ENCODE measurements around the gene MICAL3. TPM values are rescaled to one million over a fixed set of nuclear protein-coding genes. Genes with fewer than 3 reads are reported as not detected.

Gene MICAL3
- total and polyA plus RNA-seq, 9 of the 15 experiments (the other 6 are each of a cell fraction or from before 2014, with no cell fraction given) = 0.53 to 32.1 (median 12.3) TPM

DNA sequence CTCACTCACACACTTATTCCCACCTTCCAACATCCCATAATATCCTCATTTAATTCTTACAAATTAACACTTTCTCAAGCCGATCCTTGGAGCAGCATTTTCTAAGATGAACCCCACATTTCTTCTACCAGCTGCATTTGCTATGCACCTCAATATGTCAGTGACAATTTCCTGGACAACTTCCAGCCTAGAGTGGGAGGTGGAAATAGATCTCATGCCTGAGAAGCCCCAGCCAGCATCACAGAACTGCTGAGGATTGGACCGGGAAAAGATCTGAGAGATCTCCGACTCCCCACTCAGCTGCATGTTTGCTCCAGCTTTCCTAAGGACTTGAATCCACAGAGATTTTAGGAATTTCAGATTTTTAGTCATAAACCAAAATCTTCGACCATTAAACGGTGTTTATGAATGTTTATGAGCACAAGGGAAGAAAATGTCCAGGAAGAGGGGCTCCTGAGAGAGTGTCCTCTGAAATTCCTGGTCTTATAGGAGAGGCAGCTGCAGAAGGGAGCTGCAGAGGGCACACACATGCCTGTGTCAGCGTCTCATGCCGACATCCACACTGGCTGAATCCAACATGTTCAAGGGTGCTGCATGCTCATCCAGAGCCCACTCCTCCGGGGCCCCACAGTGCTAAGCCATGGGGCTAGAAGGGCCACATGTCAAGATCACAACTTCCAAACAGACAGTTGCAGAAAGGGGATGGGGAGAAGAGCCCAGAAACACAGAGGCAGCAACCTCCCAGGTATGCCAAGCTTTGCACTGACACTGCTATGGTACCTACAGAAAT, 68.6 kb downstream of the MICAL3 start:
- H3K4me1 ChIP-seq (replicated peaks in 1 of 2; ENCODE audit: control insufficient read depth in 2 of 2, insufficient read depth in 2 of 2, low read length in 2 of 2) = peaks cover 0 to 2% of the 10 kb centered on the region in 2 experiments; a peak in 3 of 5 replicates
- H3K4me2 ChIP-seq (ENCODE audit: insufficient read depth, low read length) = no peak overlapping the region
- no peak overlapping the region for H3K4me3 ChIP-seq
- DNase-seq (ENCODE audit: extremely low read depth in 1 of 4, low spot score in 3 of 4) (no peak), FAIRE-seq (no peak), ATAC-seq (no peak)
- H3K9ac ChIP-seq (ENCODE audit: insufficient read depth in 1 of 2, low read depth in 2 of 2, low read length in 2 of 2) = peak overlapping the region in 1 of 2 experiments; percentile 36; a peak in 1 of 4 replicates
- in situ Hi-C loops (cut with MboI) = no loop called here
- no peaks in the 10 kb centered on the region for H3K9me3 ChIP-seq (replicated peaks; ENCODE audit: control insufficient read depth, insufficient read depth, low read depth, low read length)
- H3K36me3 ChIP-seq (ENCODE audit: control insufficient read depth, insufficient read depth, low read length) = no peaks in the 10 kb centered on the region
- no TSS peak for BruUV-seq (replicated peaks)
- POLR2A ChIA-PET = interaction anchor here (1.0 to 3.3 kb wide), 3 partner anchors 13 to 19 kb away, joined by 3 to 14 read pairs (median 4); no protein-coding TSS in a partner anchor
- H3K27me3 ChIP-seq (ENCODE audit: control insufficient read depth in 2 of 2, insufficient read depth in 2 of 2, low read length in 2 of 2) = no peaks in the 10 kb centered on the region
- WGBS (ENCODE audit: insufficient coverage, low coverage, missing lambda C conversion rate) = 55% methylated on average over 8 of the region's 8 CpGs
- H3K79me2 ChIP-seq (ENCODE audit: control insufficient read depth, insufficient read depth, low read length) = peaks cover 12% of the 10 kb centered on the region; the same call in 2 of the 3 replicates
- H4K20me1 ChIP-seq (replicated peaks; ENCODE audit: control insufficient read depth, insufficient read depth, low read length) = peaks cover 32% of the 10 kb centered on the region
- H3K27ac ChIP-seq (ENCODE audit: extremely low read depth, low read depth, low read length) = no peak overlapping the region
- CTCF ChIA-PET (ENCODE audit: low intra/inter-chr PET ratio) = no interaction called here
- intact Hi-C loops (cut with micrococcal nuclease) = no loop called here
- no peaks in the 10 kb centered on the region for H3K9me1 ChIP-seq (ENCODE audit: control insufficient read depth, insufficient read depth, low read length)
- no peak overlapping the region for H2AFZ ChIP-seq (ENCODE audit: low read depth, low read length)
- TF ChIP-seq TCF7L2 (IDR thresholded peaks at IDR 0.05; ENCODE audit: low read depth, low read length) (no peak), RBM25 (IDR thresholded peaks at IDR 0.05; ENCODE audit: low read depth, low read length, severe bottlenecking) (no peak), ZNF347 (CRISPR knock-in tag; IDR thresholded peaks at IDR 0.05; ENCODE audit: low read depth) (no peak), NCOR1 (IDR thresholded peaks at IDR 0.05) (no peak), SAP30 (IDR thresholded peaks at IDR 0.05; ENCODE audit: borderline replicate concordance, insufficient read depth, low read depth, low read length, poor library complexity, severe bottlenecking) (no peak)
- TF ChIP-seq, protein P1, sequence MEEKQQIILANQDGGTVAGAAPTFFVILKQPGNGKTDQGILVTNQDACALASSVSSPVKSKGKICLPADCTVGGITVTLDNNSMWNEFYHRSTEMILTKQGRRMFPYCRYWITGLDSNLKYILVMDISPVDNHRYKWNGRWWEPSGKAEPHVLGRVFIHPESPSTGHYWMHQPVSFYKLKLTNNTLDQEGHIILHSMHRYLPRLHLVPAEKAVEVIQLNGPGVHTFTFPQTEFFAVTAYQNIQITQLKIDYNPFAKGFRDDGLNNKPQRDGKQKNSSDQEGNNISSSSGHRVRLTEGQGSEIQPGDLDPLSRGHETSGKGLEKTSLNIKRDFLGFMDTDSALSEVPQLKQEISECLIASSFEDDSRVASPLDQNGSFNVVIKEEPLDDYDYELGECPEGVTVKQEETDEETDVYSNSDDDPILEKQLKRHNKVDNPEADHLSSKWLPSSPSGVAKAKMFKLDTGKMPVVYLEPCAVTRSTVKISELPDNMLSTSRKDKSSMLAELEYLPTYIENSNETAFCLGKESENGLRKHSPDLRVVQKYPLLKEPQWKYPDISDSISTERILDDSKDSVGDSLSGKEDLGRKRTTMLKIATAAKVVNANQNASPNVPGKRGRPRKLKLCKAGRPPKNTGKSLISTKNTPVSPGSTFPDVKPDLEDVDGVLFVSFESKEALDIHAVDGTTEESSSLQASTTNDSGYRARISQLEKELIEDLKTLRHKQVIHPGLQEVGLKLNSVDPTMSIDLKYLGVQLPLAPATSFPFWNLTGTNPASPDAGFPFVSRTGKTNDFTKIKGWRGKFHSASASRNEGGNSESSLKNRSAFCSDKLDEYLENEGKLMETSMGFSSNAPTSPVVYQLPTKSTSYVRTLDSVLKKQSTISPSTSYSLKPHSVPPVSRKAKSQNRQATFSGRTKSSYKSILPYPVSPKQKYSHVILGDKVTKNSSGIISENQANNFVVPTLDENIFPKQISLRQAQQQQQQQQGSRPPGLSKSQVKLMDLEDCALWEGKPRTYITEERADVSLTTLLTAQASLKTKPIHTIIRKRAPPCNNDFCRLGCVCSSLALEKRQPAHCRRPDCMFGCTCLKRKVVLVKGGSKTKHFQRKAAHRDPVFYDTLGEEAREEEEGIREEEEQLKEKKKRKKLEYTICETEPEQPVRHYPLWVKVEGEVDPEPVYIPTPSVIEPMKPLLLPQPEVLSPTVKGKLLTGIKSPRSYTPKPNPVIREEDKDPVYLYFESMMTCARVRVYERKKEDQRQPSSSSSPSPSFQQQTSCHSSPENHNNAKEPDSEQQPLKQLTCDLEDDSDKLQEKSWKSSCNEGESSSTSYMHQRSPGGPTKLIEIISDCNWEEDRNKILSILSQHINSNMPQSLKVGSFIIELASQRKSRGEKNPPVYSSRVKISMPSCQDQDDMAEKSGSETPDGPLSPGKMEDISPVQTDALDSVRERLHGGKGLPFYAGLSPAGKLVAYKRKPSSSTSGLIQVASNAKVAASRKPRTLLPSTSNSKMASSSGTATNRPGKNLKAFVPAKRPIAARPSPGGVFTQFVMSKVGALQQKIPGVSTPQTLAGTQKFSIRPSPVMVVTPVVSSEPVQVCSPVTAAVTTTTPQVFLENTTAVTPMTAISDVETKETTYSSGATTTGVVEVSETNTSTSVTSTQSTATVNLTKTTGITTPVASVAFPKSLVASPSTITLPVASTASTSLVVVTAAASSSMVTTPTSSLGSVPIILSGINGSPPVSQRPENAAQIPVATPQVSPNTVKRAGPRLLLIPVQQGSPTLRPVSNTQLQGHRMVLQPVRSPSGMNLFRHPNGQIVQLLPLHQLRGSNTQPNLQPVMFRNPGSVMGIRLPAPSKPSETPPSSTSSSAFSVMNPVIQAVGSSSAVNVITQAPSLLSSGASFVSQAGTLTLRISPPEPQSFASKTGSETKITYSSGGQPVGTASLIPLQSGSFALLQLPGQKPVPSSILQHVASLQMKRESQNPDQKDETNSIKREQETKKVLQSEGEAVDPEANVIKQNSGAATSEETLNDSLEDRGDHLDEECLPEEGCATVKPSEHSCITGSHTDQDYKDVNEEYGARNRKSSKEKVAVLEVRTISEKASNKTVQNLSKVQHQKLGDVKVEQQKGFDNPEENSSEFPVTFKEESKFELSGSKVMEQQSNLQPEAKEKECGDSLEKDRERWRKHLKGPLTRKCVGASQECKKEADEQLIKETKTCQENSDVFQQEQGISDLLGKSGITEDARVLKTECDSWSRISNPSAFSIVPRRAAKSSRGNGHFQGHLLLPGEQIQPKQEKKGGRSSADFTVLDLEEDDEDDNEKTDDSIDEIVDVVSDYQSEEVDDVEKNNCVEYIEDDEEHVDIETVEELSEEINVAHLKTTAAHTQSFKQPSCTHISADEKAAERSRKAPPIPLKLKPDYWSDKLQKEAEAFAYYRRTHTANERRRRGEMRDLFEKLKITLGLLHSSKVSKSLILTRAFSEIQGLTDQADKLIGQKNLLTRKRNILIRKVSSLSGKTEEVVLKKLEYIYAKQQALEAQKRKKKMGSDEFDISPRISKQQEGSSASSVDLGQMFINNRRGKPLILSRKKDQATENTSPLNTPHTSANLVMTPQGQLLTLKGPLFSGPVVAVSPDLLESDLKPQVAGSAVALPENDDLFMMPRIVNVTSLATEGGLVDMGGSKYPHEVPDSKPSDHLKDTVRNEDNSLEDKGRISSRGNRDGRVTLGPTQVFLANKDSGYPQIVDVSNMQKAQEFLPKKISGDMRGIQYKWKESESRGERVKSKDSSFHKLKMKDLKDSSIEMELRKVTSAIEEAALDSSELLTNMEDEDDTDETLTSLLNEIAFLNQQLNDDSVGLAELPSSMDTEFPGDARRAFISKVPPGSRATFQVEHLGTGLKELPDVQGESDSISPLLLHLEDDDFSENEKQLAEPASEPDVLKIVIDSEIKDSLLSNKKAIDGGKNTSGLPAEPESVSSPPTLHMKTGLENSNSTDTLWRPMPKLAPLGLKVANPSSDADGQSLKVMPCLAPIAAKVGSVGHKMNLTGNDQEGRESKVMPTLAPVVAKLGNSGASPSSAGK (IDR thresholded peaks at IDR 0.05) = no peak

Measured in K562 (cell line).